HepG2 (cell line): ENCODE measurements around the gene BHLHE41. TPM values are rescaled to one million over a fixed set of nuclear protein-coding genes. Genes with fewer than 3 reads are reported as not detected.

Experiments
- ATAC-seq: fragments of 200-7000 bp; cut with Tn5 transposase; 3 replicates; pipeline ENCODE4 v1.9.1; 2020; ENCODE audit warnings: mild to moderate bottlenecking, moderate library complexity
- BruUV-seq: library from RNA; stranded (reverse); fragments of 400-500 nt; replicated peaks from 2 replicates; lab custom pipeline; 2021; lab: Mats Ljungman, UMichigan
- CTCF ChIA-PET: fragments of 300-600 bp; formaldehyde crosslinking; extraction: SDS; loops from one replicate; lab custom pipeline; 2021; ENCODE audit warnings: low total read pairs, inconsistent platforms, low intra/inter-chr PET ratio; lab: Yijun Ruan, JAX
- POLR2A ChIA-PET: fragments of 350-600 bp; sonication (Branson Sonifier 250); formaldehyde crosslinking; loops from one replicate; lab custom pipeline; 2020; ENCODE audit warnings: antibody characterized with exemption, inconsistent platforms; lab: Yijun Ruan, JAX
- DNase-seq: peaks from one replicate; pipeline ENCODE4 v3.0.0-alpha.2; 2015; ENCODE audit warnings: low spot score
- FAIRE-seq: peaks from 3 replicates; lab custom pipeline; 2011; peaks lifted over from hg19 to GRCh38; lab: Jason Lieb, UNC
- H2AFZ ChIP-seq: one replicate; pipeline ENCODE4 v1.6.1; 2011; ENCODE audit warnings: low read length, inconsistent platforms
- H3K27ac ChIP-seq: fragments of 300-600 bp; 3 replicates; pipeline ENCODE4 v1.8.0; 2011; ENCODE audit warnings: mixed run types, mild to moderate bottlenecking, mixed read lengths, low read length, inconsistent platforms; ENCODE audit not compliant: insufficient read depth; ENCODE audit errors: extremely low read length
- H3K27me3 ChIP-seq, 2 experiments: fragments of 200-600 bp in 1 of 2; 2 replicates in 1 of 2; 3 replicates in 1 of 2; pipeline versions ENCODE4 v1.6.0 to v1.8.0; 2011; ENCODE audit warnings: low read length in 2 of 2, mild to moderate bottlenecking in 2 of 2, moderate library complexity in 2 of 2, inconsistent platforms in 1 of 2; ENCODE audit not compliant: insufficient read depth in 2 of 2, control insufficient read depth in 1 of 2
- H3K36me3 ChIP-seq, 2 experiments: fragments of 200-600 bp in 1 of 2; replicated peaks in 1 of 2; 2 replicates in 1 of 2; 3 replicates in 1 of 2; pipeline versions ENCODE4 v1.5.1 to v1.8.0; 2011; ENCODE audit warnings: low read length in 2 of 2, inconsistent platforms in 1 of 2; ENCODE audit not compliant: insufficient read depth in 2 of 2, control insufficient read depth in 1 of 2
- H3K4me1 ChIP-seq: 2 replicates; pipeline ENCODE4 v1.5.1; 2012; ENCODE audit warnings: low read length, inconsistent platforms; ENCODE audit not compliant: insufficient read depth
- H3K4me2 ChIP-seq: 2 replicates; pipeline ENCODE4 v1.6.0; 2011; ENCODE audit warnings: low read depth, low read length, inconsistent platforms
- H3K4me3 ChIP-seq, 3 experiments: fragments of 200-600 bp in 1 of 3; sonication (generic), shearing (Covaris generic) in 1 of 3; replicated peaks in 1 of 3; 2 replicates each; pipeline ENCODE4 v1.5.1; 2011 to 2016; ENCODE audit warnings: low read length in 3 of 3, inconsistent platforms in 2 of 3, low read depth in 2 of 3, mild to moderate bottlenecking in 2 of 3, control low read depth in 1 of 3, mixed read lengths in 1 of 3; ENCODE audit not compliant: insufficient read depth in 1 of 3
- H3K79me2 ChIP-seq: one replicate; pipeline ENCODE4 v1.6.1; 2011; ENCODE audit warnings: low read length, inconsistent platforms; ENCODE audit not compliant: insufficient read depth
- H3K9ac ChIP-seq: 2 replicates; pipeline ENCODE4 v1.6.0; 2011; ENCODE audit warnings: mild to moderate bottlenecking, low read depth, low read length, inconsistent platforms; ENCODE audit not compliant: insufficient read depth
- H3K9me3 ChIP-seq: 2 replicates; pipeline ENCODE4 v1.5.1; 2012; ENCODE audit warnings: mild to moderate bottlenecking, low read length
- H4K20me1 ChIP-seq: 2 replicates; pipeline ENCODE4 v1.6.0; 2011; ENCODE audit warnings: inconsistent platforms, mild to moderate bottlenecking, low read length, moderate library complexity; ENCODE audit not compliant: insufficient read depth
- ATF5 ChIP-seq: sonication (generic); formaldehyde crosslinking; IDR thresholded peaks from 2 replicates; pipeline ENCODE4 v1.4.0; 2020; ENCODE audit warnings: mild to moderate bottlenecking, low read depth, missing genetic modification reagents
- EED ChIP-seq: sonication (generic); formaldehyde crosslinking; IDR thresholded peaks from 2 replicates; pipeline ENCODE4 v1.5.0; 2020; ENCODE audit warnings: mild to moderate bottlenecking, missing genetic modification reagents
- HCFC1 ChIP-seq: fragments of 150-350 bp; IDR thresholded peaks from 2 replicates; pipeline ENCODE4 v1.6.1; 2014; ENCODE audit warnings: low read depth, low read length
- HMG20A ChIP-seq: IDR thresholded peaks from 2 replicates; pipeline ENCODE4 v1.6.1; 2016; ENCODE audit warnings: borderline replicate concordance
- KMT2B ChIP-seq: IDR thresholded peaks from 2 replicates; pipeline ENCODE4 v1.6.1; 2016; ENCODE audit warnings: missing genetic modification reagents, missing compliant biosample characterization
- MAZ ChIP-seq, 2 experiments: sonication (generic) in 1 of 2; formaldehyde crosslinking in 1 of 2; IDR thresholded peaks; 2 replicates each; pipeline versions ENCODE4 v1.5.0 to v1.6.1; 2012 to 2020; ENCODE audit warnings: low read depth in 2 of 2, mild to moderate bottlenecking in 2 of 2, borderline replicate concordance in 1 of 2, improper control_type of control experiment in 1 of 2, low read length in 1 of 2, missing genetic modification reagents in 1 of 2, moderate library complexity in 1 of 2
- PITX1 ChIP-seq: sonication (generic); formaldehyde crosslinking; IDR thresholded peaks from 2 replicates; pipeline ENCODE4 v1.5.1; 2020; ENCODE audit warnings: mild to moderate bottlenecking, missing genetic modification reagents
- RBFOX2 ChIP-seq: fragments of 200-400 bp; formaldehyde crosslinking; IDR thresholded peaks from 2 replicates; pipeline ENCODE4 v1.6.1; 2017; ENCODE audit warnings: low read depth, mild to moderate bottlenecking, low read length
- SCMH1 ChIP-seq: sonication (generic); formaldehyde crosslinking; IDR thresholded peaks from 2 replicates; pipeline ENCODE4 v1.9.0; 2021; ENCODE audit warnings: missing genetic modification reagents, mild to moderate bottlenecking, borderline replicate concordance
- SOX13 ChIP-seq, 3 experiments: fragments of 450-650 bp in 1 of 3; sonication (generic) in 1 of 3; formaldehyde crosslinking in 1 of 3; IDR thresholded peaks in 2 of 3; conservative IDR thresholded peaks in 1 of 3; 2 replicates each; pipeline versions ENCODE4 v1.5.0 to v1.6.1; 2016 to 2020; ENCODE audit warnings: antibody characterized with exemption in 1 of 3, mild to moderate bottlenecking in 1 of 3, missing compliant biosample characterization in 1 of 3, missing genetic modification reagents in 1 of 3, moderate library complexity in 1 of 3
- ZBTB3 ChIP-seq: sonication (generic); formaldehyde crosslinking; IDR thresholded peaks from 2 replicates; pipeline ENCODE4 v1.4.0; 2020; ENCODE audit warnings: low read depth, mild to moderate bottlenecking, moderate library complexity, missing genetic modification reagents, borderline replicate concordance
- ZBTB8A ChIP-seq: sonication (generic); formaldehyde crosslinking; IDR thresholded peaks from 2 replicates; pipeline ENCODE4 v1.4.0; 2020; ENCODE audit warnings: mild to moderate bottlenecking, low read depth, missing genetic modification reagents, borderline replicate concordance
- ZC3H13 ChIP-seq: sonication (generic); formaldehyde crosslinking; IDR thresholded peaks from 2 replicates; pipeline ENCODE4 v1.8.1; 2023; ENCODE audit warnings: mild to moderate bottlenecking, missing genetic modification reagents, moderate library complexity
- ZNF20 ChIP-seq: sonication (generic); formaldehyde crosslinking; IDR thresholded peaks from 2 replicates; pipeline ENCODE4 v1.4.0; 2020; ENCODE audit warnings: mild to moderate bottlenecking, moderate library complexity, missing genetic modification reagents
- ZNF468 ChIP-seq: sonication (generic); formaldehyde crosslinking; IDR thresholded peaks from 2 replicates; pipeline ENCODE4 v1.8.0; 2022; ENCODE audit warnings: mild to moderate bottlenecking, moderate library complexity, missing genetic modification reagents
- ZSCAN31 ChIP-seq: sonication (generic); formaldehyde crosslinking; IDR thresholded peaks from 2 replicates; pipeline ENCODE4 v1.5.0; 2020; ENCODE audit warnings: low read depth, mild to moderate bottlenecking, missing genetic modification reagents
- WGBS: methylation state at CpG from one replicate; pipeline ENCODE4 v1.1.6; 2017; ENCODE audit warnings: low lambda C conversion rate; 5-methylcytosine and 5-hydroxymethylcytosine counted together
- in situ Hi-C: cut with HindIII; loops from 2 replicates; pipeline ENCODE4 v1.10.0; 2017; ENCODE audit warnings: low pct_unique_long_range_greater_than_20kb; ENCODE audit not compliant: extremely low pct_ligation_motif_present
- intact Hi-C: fragments of 100-400 bp; cut with micrococcal nuclease; formaldehyde crosslinking; loops from one replicate; pipeline ENCODE4 v1.10.0; 2022; ENCODE audit not compliant: unreplicated experiment
- polyA plus RNA-seq, 8 experiments: library from polyadenylated mRNA; depleted of rRNA in 3 of 8; stranded (reverse) in 7 of 8; unstranded in 1 of 8; fragments of >200 nt; fragmentation: Illumina TruSeq in 4 of 8; extraction: Trizol in 4 of 8; gene quantifications; 2 replicates each; pipeline versions ENCODE4 v1.2.1 to v1.2.3, GENCODE V29; 2011 to 2016; ENCODE audit warnings: low read depth in 4 of 8, missing spikeins in 1 of 8, mixed read lengths in 1 of 8; ENCODE audit not compliant: insufficient read depth in 1 of 8
- total RNA-seq, 5 experiments: library from RNA; depleted of rRNA; stranded (reverse); fragments of >200 nt; fragmentation: Illumina TruSeq; extraction: Trizol; gene quantifications; 2 replicates each; pipeline ENCODE4 v1.2.3, GENCODE V29; 2016; ENCODE audit warnings: low read depth in 1 of 5
- TF ChIP-seq, protein P1 (sequence below): fragments of 450-650 bp; IDR thresholded peaks from 2 replicates; pipeline ENCODE4 v1.6.1; 2017; ENCODE audit warnings: mild to moderate bottlenecking

Gene BHLHE41
- total and polyA plus RNA-seq, 2 of the 13 experiments (the other 11 are each of a cell fraction or from before 2014, with no cell fraction given): 0.03 TPM; not detected in 1

GRCh38 chr12:26118308-26118707, 6.5 kb downstream of the BHLHE41 start:
- Histone ChIP-seq H3K79me2 (no peaks in the 10 kb centered on the region), H2AFZ (no peak overlapping the region)
- TF ChIP-seq ZNF20 (CRISPR knock-in tag): no peak
- no peak for TF ChIP-seq ATF5 (CRISPR knock-in tag)
- no peak for TF ChIP-seq HCFC1
- no peak for TF ChIP-seq SCMH1 (CRISPR knock-in tag)
- no peak for TF ChIP-seq EED (CRISPR knock-in tag)
- TF ChIP-seq ZBTB3 (CRISPR knock-in tag): no peak
- no peak for TF ChIP-seq SOX13 (IDR thresholded peaks at IDR 0.05)
- TF ChIP-seq SOX13 (CRISPR knock-in tag; conservative IDR thresholded peaks at IDR 0.05 in 1 of 2, IDR thresholded peaks at IDR 0.05 in 1 of 2): no peak
- TF ChIP-seq ZBTB8A (CRISPR knock-in tag): no peak
- no peak for TF ChIP-seq PITX1 (CRISPR knock-in tag)
- no peak for TF ChIP-seq RBFOX2
- TF ChIP-seq ZSCAN31 (CRISPR knock-in tag): no peak
- TF ChIP-seq ZC3H13 (CRISPR knock-in tag): no peak
- no peak for TF ChIP-seq ZNF468 (CRISPR knock-in tag)
- TF ChIP-seq HMG20A (CRISPR knock-in tag): no peak
- TF ChIP-seq MAZ (IDR thresholded peaks at IDR 0.05; ENCODE audit: borderline replicate concordance, low read depth, low read length): no peak
- no peak for TF ChIP-seq MAZ (CRISPR knock-in tag; IDR thresholded peaks at IDR 0.05; ENCODE audit: low read depth)
- no peak for TF ChIP-seq KMT2B (CRISPR knock-in tag)
- TF ChIP-seq, protein P1, sequence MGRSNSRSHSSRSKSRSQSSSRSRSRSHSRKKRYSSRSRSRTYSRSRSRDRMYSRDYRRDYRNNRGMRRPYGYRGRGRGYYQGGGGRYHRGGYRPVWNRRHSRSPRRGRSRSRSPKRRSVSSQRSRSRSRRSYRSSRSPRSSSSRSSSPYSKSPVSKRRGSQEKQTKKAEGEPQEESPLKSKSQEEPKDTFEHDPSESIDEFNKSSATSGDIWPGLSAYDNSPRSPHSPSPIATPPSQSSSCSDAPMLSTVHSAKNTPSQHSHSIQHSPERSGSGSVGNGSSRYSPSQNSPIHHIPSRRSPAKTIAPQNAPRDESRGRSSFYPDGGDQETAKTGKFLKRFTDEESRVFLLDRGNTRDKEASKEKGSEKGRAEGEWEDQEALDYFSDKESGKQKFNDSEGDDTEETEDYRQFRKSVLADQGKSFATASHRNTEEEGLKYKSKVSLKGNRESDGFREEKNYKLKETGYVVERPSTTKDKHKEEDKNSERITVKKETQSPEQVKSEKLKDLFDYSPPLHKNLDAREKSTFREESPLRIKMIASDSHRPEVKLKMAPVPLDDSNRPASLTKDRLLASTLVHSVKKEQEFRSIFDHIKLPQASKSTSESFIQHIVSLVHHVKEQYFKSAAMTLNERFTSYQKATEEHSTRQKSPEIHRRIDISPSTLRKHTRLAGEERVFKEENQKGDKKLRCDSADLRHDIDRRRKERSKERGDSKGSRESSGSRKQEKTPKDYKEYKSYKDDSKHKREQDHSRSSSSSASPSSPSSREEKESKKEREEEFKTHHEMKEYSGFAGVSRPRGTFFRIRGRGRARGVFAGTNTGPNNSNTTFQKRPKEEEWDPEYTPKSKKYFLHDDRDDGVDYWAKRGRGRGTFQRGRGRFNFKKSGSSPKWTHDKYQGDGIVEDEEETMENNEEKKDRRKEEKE: no peak
- TF ChIP-seq, all 625 proteins: peak for 0
- Histone ChIP-seq H3K9ac (no peak overlapping the region), H3K4me2 (no peak overlapping the region), H3K27me3 (peaks cover 12 to 24% of the 10 kb centered on the region in 2 experiments; a peak in 4 of 5 replicates), H3K36me3 (no peaks in the 10 kb centered on the region), H4K20me1 (peaks cover 3% of the 10 kb centered on the region; the same call in 1 of the 2 replicates), H3K27ac (no peak overlapping the region), H3K4me3 (no peak overlapping the region), H3K9me3 (no peaks in the 10 kb centered on the region), H3K4me1 (peaks cover 20% of the 10 kb centered on the region)
- no peak for FAIRE-seq
- CTCF ChIA-PET: no interaction called here
- POLR2A ChIA-PET: no interaction called here
- WGBS: 29% methylated on average over 4 of the region's 4 CpGs
- in situ Hi-C loops (no loop called here), intact Hi-C loops (no loop called here)
- no peak for ATAC-seq
- DNase-seq: no peak
- BruUV-seq: no TSS peak
